SIG-M5 treated with dmso at 0.1 percent for 504 hours (cell line): ENCODE results near the gene NPEPPS.
"Not testable (repeated sequence)": the region's sequence is repeated elsewhere in the genome, so short reads cannot be mapped to it uniquely, and the experiment has no call there.

ENCODE experiments used
- DNase-seq: peaks from one replicate; lab custom pipeline; 2025; ENCODE audit not compliant: unreplicated experiment; lab: John Stamatoyannopoulos, UW

NPEPPS gene

GRCh38 chr17:47560517-47561043 lies 29.7 kb downstream of the NPEPPS start:
- DNase-seq, result not testable (repeated sequence)

- DNase-seq, result not testable (repeated sequence)
Observed at GRCh38 chr17:47561698-47562405, 30.9 kb downstream of the NPEPPS start.

- DNase-seq, result not testable (repeated sequence)
Observed at GRCh38 chr17:47562406-47562705, 31.4 kb downstream of the NPEPPS start.

- not testable (repeated sequence) for DNase-seq
Observed at GRCh38 chr17:47567261-47567660, 36.4 kb downstream of the NPEPPS start.

GRCh38 chr17:47572561-47572960 lies 41.7 kb downstream of the NPEPPS start:
- DNase-seq, result not testable (repeated sequence)

- not testable (repeated sequence) for DNase-seq
Observed at GRCh38 chr17:47582416-47582815, 51.5 kb downstream of the NPEPPS start.

GRCh38 chr17:47586378-47587055 lies 55.6 kb downstream of the NPEPPS start:
- not testable (repeated sequence) for DNase-seq

GRCh38 chr17:47593522-47593921 lies 62.6 kb downstream of the NPEPPS start:
- not testable (repeated sequence) for DNase-seq

- no peak for DNase-seq
Observed at GRCh38 chr17:47603830-47604597, 73.1 kb downstream of the NPEPPS start.

GRCh38 chr17:47604598-47604927 lies 73.7 kb downstream of the NPEPPS start:
- no peak for DNase-seq

GRCh38 chr17:47605011-47605410 lies 74.1 kb downstream of the NPEPPS start:
- DNase-seq, result no peak

- DNase-seq, result no peak
Observed at GRCh38 chr17:47607481-47607880, 76.6 kb downstream of the NPEPPS start.

GRCh38 chr17:47611372-47612350 lies 80.8 kb downstream of the NPEPPS start:
- DNase-seq, result no peak

GRCh38 chr17:47615766-47616424 lies 85.0 kb downstream of the NPEPPS start:
- peak; percentile 48 for DNase-seq

GRCh38 chr17:47618410-47618809 lies 87.5 kb downstream of the NPEPPS start:
- peak; percentile 38 for DNase-seq

- no peak for DNase-seq
Observed at GRCh38 chr17:47620503-47621245, 89.8 kb downstream of the NPEPPS start.

GRCh38 chr17:47621293-47622179 lies 90.6 kb downstream of the NPEPPS start:
- peak; percentile 15 for DNase-seq

- DNase-seq, result no peak
Observed at GRCh38 chr17:47622180-47622549, 91.3 kb downstream of the NPEPPS start.

GRCh38 chr17:47624727-47625068 lies 93.8 kb downstream of the NPEPPS start:
- DNase-seq, result no peak
